NB4 (cell line): ENCODE measurements around the gene OTUB2.

Experiments
- DNase-seq: peaks from one replicate; pipeline ENCODE4 v3.0.0; 2010; ENCODE audit warnings: low read depth
- H3K4me3 ChIP-seq: one replicate; pipeline ENCODE4 v1.5.1; 2011; ENCODE audit warnings: mild to moderate bottlenecking, low read depth, low read length, moderate library complexity
- MYC ChIP-seq: IDR thresholded peaks from 2 replicates; pipeline ENCODE4 v1.6.1; 2011; ENCODE audit warnings: low read depth, low read length
- POLR2A ChIP-seq: IDR thresholded peaks from 2 replicates; pipeline ENCODE4 v1.6.1; 2011; ENCODE audit warnings: mild to moderate bottlenecking; ENCODE audit not compliant: insufficient read length; ENCODE audit errors: extremely low read depth
- TF ChIP-seq, protein P1 (sequence below): IDR thresholded peaks from one replicate; pipeline ENCODE4 v1.5.1; 2012; ENCODE audit warnings: low read depth, low read length
- TF ChIP-seq, protein P2 (sequence below): IDR thresholded peaks from 2 replicates; pipeline ENCODE4 v1.6.1; 2011; ENCODE audit warnings: low read depth, low read length

The OTUB2 gene

DNA sequence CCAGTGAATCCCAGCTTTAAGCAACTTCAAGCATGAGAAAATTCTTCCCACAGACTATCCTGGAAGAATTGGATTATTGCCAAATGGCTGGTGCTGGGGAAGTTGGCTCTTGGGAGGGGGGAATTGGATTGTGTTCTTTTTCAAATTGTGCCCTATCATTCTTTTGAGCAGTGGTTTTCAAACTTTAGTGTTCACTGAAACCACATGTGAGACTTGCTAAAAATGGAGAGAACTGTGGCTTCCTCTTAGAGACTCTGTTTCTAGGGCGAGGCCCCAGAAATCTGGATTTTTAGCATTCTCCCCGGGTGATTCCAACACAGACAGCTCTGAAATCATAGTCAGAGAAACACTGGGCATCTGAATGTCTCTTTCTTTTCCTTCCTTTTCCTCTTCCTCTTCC, 14.3 kb upstream of the OTUB2 start:
- TF ChIP-seq POLR2A = no peak
- TF ChIP-seq, protein P1, sequence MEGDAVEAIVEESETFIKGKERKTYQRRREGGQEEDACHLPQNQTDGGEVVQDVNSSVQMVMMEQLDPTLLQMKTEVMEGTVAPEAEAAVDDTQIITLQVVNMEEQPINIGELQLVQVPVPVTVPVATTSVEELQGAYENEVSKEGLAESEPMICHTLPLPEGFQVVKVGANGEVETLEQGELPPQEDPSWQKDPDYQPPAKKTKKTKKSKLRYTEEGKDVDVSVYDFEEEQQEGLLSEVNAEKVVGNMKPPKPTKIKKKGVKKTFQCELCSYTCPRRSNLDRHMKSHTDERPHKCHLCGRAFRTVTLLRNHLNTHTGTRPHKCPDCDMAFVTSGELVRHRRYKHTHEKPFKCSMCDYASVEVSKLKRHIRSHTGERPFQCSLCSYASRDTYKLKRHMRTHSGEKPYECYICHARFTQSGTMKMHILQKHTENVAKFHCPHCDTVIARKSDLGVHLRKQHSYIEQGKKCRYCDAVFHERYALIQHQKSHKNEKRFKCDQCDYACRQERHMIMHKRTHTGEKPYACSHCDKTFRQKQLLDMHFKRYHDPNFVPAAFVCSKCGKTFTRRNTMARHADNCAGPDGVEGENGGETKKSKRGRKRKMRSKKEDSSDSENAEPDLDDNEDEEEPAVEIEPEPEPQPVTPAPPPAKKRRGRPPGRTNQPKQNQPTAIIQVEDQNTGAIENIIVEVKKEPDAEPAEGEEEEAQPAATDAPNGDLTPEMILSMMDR = no peak
- TF ChIP-seq, protein P2, sequence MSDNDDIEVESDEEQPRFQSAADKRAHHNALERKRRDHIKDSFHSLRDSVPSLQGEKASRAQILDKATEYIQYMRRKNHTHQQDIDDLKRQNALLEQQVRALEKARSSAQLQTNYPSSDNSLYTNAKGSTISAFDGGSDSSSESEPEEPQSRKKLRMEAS = no peak
- no peak for TF ChIP-seq MYC
- no peak overlapping the region for H3K4me3 ChIP-seq
- DNase-seq = no peak

DNA sequence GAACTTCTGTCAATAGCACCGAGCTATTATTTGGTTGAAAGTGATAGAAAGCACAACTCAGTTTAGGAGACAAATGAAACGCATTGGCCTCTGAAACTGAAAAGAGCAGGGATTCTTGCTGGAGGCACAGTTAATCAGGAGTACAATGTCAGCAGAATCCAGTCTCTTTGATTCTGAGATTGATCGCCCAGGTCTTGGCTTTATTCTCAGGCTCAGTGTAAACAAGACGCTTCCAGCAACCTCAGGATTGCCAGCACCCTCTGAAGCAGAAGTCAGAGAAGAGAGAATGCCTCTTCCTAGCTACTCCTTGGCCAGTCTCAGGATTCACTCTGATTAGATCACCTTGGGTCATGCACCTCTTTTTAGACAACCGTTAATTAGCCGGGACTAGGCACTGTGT, 11.8 kb upstream of the OTUB2 start:
- H3K4me3 ChIP-seq = no peak overlapping the region
- DNase-seq = no peak
- TF ChIP-seq, protein P2 = no peak
- TF ChIP-seq POLR2A (no peak), MYC (no peak)
- TF ChIP-seq, protein P1 = no peak

DNA sequence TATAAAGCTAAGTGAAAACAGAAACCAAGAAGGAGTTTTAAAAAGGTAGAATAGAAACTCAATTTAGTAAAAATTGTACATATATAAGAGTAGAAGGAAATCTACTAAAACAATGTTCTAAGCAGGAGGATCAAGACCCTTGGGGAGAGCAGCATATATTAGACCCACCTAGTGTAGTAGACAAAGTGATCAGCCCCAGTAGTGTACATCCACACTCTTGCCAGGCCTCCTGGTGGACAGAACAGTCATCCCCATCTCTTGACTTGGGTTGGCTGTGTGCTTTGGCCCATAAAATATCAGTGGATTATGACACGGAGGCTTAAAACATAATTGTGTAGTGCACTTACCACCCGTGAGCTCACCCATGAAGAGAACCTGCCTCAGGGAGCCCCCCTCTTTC, 10.9 kb upstream of the OTUB2 start:
- TF ChIP-seq, protein P2 = no peak
- TF ChIP-seq MYC (no peak), POLR2A (no peak)
- TF ChIP-seq, protein P1 = no peak
- H3K4me3 ChIP-seq = no peak overlapping the region
- no peak for DNase-seq

DNA sequence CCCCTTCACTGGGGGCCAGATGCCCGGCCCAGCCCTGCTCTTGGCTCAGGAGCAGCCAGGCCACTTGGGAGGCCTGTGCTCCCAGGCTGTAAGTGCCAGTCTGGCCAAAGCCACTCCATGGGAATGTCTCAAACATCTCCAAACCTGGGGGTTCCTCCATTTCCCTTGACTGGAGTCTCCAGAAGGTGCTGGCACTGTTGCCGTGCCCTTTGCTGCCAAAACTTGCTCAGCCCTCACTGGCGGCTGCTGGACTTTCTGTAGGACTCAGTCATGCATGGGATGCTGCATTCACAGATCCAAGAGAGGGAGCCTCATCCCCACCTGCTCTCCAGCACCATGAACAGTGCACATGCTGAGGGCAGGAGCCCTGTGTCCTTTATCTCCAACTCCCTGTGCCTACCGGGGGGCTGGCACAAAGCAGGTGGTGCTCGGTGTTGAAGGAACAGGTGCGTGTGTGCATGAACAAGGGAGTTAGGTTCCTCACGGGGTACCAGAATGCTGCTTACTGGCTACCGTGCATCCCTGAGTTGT, 9.6 kb upstream of the OTUB2 start:
- H3K4me3 ChIP-seq = no peak overlapping the region
- DNase-seq = no peak
- TF ChIP-seq, protein P1 = no peak
- TF ChIP-seq MYC = no peak
- TF ChIP-seq, protein P2 = no peak
- TF ChIP-seq POLR2A = no peak

DNA sequence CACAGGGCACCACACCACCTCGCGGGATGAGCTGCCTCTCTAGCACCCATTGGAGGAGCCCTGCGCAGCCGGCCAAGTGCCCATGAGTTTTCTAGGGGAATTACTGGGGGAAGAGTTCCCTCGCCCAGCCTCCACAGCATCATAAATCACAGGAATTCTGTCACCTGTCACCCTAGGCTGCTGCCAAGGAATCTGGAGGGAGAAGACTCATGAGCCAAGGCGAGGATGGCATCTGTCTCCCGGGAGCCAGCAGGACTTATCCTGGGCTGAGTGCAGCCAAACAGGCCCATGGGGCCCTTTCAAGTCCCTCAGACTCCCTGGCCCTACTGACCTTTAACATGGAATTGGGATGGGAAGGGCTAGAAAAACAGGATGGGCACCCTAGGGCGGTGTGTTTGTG, 7.8 kb upstream of the OTUB2 start:
- TF ChIP-seq, protein P1 = no peak
- TF ChIP-seq POLR2A = no peak
- no peak for TF ChIP-seq MYC
- TF ChIP-seq, protein P2 = no peak
- no peak for DNase-seq
- H3K4me3 ChIP-seq = no peak overlapping the region

DNA sequence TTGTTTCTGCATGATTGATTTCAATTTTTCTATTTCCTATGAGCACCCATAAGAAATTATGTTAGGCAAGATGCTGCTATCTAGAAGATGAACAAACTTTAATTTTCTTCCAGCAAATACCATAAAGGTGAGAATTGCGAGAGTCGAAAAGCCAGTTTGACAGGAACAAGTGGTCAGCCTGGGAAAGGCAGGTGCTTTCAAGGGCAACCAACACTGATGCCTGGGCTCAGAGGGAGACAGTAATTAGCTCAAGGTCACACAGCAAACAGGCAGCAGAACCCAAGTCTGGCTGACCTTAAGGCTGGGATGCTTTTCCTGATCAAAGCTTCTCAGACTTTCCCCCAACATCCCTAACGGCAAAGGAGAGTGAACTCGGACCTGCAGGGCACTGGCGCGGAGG, 6.8 kb upstream of the OTUB2 start:
- H3K4me3 ChIP-seq = no peak overlapping the region
- TF ChIP-seq, protein P2 = no peak
- TF ChIP-seq MYC (no peak), POLR2A (no peak)
- TF ChIP-seq, protein P1 = no peak
- DNase-seq = no peak
